KOPT-K1 (cell line): ENCODE results near the gene MYOCD.

Experiments
- H3K27ac ChIP-seq: fragments of 200-600 bp; sonication (generic); 2 replicates; pipeline ENCODE4 v1.5.1; 2016; ENCODE audit warnings: antibody characterized with exemption, mild to moderate bottlenecking, low read depth, low read length; ENCODE audit not compliant: poor library complexity, severe bottlenecking
- H3K36me3 ChIP-seq: fragments of 200-600 bp; sonication (generic); 2 replicates; pipeline ENCODE4 v1.5.1; 2017; ENCODE audit warnings: antibody characterized with exemption, mild to moderate bottlenecking, low read length, moderate library complexity; ENCODE audit not compliant: insufficient read depth
- H3K9me3 ChIP-seq: fragments of 200-600 bp; sonication (generic); 2 replicates; pipeline ENCODE4 v1.5.1; 2017; ENCODE audit warnings: antibody characterized with exemption, low read length, mild to moderate bottlenecking; ENCODE audit not compliant: insufficient read depth, poor library complexity, severe bottlenecking

MYOCD gene

DNA sequence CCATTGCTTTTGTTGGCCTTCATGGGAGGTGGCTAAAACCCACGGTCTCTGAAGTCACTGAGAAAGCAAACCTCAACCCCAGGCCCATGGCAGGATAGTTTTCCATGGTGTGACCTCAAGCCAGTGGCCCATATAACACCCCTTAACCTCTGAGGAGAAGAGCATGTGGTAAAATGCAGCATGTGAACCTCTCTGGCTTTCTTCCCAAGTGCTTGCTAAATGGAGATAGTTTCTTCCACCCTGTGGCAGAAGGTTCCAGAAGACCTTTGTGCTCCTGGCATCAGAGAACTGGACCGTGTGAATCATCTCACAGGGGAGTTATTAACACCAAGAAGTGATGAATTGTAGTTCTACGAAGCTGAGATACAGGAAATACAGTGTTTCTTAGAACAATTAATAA lies 47.3 kb downstream of the MYOCD start:
- Histone ChIP-seq H3K9me3 (no peaks in the 10 kb centered on the region), H3K36me3 (no peaks in the 10 kb centered on the region), H3K27ac (no peak overlapping the region)

GRCh38 chr17:12719948-12720347 lies 54.3 kb downstream of the MYOCD start:
- Histone ChIP-seq H3K36me3 (no peaks in the 10 kb centered on the region), H3K27ac (no peak overlapping the region), H3K9me3 (no peaks in the 10 kb centered on the region)

GRCh38 chr17:12721581-12721980 lies 55.9 kb downstream of the MYOCD start:
- H3K27ac ChIP-seq = no peak overlapping the region
- H3K9me3 ChIP-seq = no peaks in the 10 kb centered on the region
- no peaks in the 10 kb centered on the region for H3K36me3 ChIP-seq

DNA sequence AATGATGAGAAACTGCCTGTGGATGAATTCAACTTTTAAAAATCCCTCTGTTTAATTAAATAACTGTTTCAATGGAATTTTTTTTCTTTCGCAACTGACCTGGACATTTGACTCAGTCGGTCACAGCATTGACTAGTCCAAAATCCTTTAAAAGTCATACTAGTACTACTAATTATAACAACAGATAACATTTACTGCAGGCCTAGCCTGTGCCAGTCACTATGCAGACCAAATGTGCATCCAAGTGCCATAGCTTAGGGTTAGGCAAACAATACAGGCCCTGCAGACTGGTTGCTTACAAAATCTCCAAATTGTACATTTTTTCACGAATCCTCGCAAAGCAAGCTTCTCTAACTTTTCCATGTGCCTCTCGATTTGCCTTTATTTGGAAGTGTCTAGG lies 56.6 kb downstream of the MYOCD start:
- Histone ChIP-seq H3K9me3 (no peaks in the 10 kb centered on the region), H3K27ac (no peak overlapping the region), H3K36me3 (no peaks in the 10 kb centered on the region)

DNA sequence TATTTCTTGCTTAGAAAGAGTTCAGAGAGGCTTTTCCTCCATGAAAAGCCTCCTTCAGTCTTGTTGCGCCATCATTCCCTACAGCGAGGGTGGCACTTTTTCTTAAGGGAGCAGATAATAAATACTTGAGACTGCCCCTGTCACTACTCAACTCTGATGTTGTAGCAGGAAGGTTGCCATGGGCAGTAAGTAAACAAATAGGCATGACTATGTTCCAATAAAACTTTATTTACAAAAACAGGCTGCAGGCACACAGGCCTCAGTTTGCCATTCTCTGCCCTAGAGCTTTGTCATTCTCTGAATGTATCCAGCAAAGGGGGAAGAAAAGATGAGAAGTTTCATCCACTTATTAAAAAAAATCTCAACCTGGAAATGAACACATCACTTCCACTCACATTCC lies 60.4 kb downstream of the MYOCD start:
- no peak overlapping the region for H3K27ac ChIP-seq
- H3K9me3 ChIP-seq = no peaks in the 10 kb centered on the region

GRCh38 chr17:12727076-12727760 lies 61.5 kb downstream of the MYOCD start:
- no peak overlapping the region for H3K27ac ChIP-seq
- no peaks in the 10 kb centered on the region for H3K36me3 ChIP-seq
- no peaks in the 10 kb centered on the region for H3K9me3 ChIP-seq

More for the DNA sequence above, 60.4 kb downstream of the MYOCD start:
- no peaks in the 10 kb centered on the region for H3K36me3 ChIP-seq

DNA sequence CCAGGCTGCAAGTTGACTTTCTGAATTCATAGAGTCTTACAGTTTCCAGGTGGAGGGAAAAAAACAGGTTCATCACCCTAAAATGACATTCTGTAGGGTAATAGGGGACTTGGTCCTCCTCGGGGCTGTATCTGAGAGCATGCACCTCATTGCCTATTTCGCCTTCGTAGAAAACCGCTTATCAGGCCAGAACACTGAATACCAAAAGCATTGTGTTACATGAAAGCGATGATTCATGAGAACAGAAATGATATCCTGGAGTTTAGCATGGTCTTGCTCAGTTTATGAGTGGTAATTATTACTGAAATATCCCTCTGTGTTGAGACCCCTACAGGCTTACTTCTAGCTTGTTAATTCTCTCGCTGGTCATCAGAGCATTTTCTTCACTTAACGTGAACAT lies 62.2 kb downstream of the MYOCD start:
- no peak overlapping the region for H3K27ac ChIP-seq
- H3K9me3 ChIP-seq = no peaks in the 10 kb centered on the region
- no peaks in the 10 kb centered on the region for H3K36me3 ChIP-seq

DNA sequence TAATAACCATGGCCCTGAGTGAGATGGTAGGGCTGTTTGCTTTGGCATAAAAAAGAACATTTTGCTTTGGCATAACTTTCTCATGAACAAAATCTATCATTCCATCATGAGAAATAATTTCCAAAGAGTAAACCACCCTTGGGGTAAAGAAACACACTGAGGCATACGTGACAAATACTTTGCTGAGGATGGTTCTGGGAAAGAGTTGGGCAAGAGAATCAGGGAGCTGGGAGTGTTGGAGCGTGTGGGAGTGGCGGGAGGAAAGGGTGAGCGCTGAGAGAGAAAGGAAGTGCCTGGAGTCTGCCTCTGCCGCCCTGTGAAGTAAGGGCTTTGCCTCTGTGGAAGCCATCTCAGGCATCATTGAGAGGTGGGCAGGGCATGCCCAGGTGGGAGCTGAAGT lies 63.4 kb downstream of the MYOCD start:
- Histone ChIP-seq H3K9me3 (no peaks in the 10 kb centered on the region), H3K27ac (no peak overlapping the region), H3K36me3 (no peaks in the 10 kb centered on the region)

DNA sequence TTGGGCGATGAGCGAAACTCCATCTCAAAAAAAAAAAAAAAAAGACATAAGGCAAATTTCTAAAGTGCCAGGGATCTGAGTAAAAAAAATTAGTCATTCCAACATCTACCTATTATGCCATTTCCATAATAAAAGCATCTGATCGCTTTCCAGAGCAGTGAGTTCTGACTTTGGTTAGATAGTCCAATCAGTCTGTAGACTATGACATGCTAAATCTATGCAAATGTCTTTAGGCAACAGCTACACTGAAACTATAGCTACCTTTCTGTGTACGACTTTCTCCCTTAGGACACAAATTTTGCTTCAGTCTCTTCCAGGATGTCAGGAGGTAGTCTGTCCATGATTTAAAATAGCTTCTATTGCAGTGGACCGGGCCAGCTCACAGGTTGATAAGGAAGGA lies 64.7 kb downstream of the MYOCD start:
- H3K27ac ChIP-seq = no peak overlapping the region
- no peaks in the 10 kb centered on the region for H3K9me3 ChIP-seq
- H3K36me3 ChIP-seq = no peaks in the 10 kb centered on the region

DNA sequence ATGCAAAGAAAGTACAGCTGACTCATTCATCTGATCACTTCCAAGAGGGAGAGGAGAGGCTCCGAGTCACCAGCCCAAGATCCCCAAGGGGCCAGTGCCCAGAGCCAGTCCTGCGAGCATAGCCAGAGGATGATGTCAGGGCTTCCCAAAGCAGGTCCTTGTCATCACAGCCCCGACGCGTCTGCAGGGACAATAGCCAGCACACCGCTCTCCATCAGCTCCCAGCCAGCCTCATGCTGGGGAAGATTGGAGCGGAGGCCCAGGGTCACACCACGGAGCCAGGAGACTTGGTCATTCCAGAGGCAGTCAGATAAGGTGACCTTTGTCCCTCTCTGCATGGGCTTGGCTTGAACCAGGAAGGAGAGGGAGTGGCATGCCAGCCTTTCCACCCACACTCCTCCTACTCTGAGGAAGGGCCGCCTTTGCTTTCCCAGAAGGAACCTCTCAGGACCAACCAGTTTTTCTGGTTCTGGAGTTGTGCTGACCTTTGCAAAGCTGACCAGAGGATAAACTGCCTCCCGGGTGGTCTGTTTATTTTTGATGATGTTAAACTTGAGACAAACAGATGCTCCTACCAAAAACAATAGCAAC lies 65.3 kb downstream of the MYOCD start:
- no peaks in the 10 kb centered on the region for H3K9me3 ChIP-seq
- H3K27ac ChIP-seq = no peak overlapping the region
- H3K36me3 ChIP-seq = no peaks in the 10 kb centered on the region

DNA sequence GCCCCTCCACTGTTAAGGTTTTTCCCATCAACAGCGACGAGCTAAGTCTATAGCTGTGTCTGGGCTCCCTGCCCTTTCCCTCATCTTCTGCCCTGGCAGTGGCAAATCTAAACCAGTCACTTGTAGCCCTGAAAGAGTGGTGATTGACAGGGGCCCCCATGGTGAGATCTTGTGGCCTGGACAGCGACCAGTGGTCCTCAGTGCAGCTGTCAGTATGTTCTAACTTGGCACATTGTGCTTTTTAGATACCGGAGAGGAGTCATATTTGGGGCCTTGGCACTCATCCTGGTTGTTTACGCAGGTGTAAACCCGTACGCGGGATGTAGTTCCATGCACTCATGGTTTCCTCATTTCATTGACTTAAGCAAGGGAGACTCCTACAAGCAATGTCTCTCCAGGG lies 66.1 kb downstream of the MYOCD start:
- H3K27ac ChIP-seq = no peak overlapping the region
- no peaks in the 10 kb centered on the region for H3K9me3 ChIP-seq
- no peaks in the 10 kb centered on the region for H3K36me3 ChIP-seq

DNA sequence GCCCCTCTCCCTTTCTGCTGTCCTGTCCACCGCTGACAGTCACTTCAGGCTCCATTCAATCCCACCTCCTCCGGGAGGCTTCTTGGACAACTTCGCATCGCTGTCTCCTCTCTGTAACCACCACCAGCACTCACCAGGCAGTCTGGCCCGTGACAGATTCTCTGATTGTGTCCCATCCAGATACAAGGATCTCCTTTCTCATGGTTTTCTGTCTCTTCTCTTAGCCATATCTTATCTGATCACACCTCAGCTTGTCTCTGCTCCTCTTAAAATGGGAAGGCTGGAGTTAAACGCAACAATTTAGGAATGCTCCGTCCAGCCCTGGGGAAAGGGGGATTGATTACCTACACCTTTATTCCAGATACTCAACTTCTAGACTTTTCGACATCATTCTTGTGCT lies 66.7 kb downstream of the MYOCD start:
- no peaks in the 10 kb centered on the region for H3K9me3 ChIP-seq
- no peak overlapping the region for H3K27ac ChIP-seq
- no peaks in the 10 kb centered on the region for H3K36me3 ChIP-seq

DNA sequence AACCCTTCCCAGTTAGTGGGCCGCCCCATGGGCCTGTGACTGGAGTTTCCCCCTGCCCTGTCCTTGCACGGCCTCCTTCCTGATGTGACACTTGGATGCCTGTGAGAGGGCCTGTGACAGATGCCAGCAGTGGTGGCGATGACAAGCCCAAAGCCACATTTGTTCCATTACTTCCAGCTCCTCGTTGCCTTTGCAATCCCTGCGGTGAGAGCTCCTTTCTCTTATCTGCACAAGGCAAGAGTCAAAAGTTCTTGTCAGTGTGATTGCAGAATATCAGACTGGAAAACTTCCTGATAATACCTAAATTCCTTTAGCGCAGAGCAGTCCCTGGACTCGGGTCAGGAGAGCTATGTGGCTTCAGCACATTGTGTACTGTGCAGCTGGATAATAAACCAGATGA lies 69.2 kb downstream of the MYOCD start:
- Histone ChIP-seq H3K27ac (no peak overlapping the region), H3K36me3 (no peaks in the 10 kb centered on the region), H3K9me3 (no peaks in the 10 kb centered on the region)

GRCh38 chr17:12735517-12735916 lies 69.8 kb downstream of the MYOCD start:
- H3K9me3 ChIP-seq = no peaks in the 10 kb centered on the region
- no peaks in the 10 kb centered on the region for H3K36me3 ChIP-seq

GRCh38 chr17:12736526-12736925 lies 70.8 kb downstream of the MYOCD start:
- Histone ChIP-seq H3K27ac (no peak overlapping the region), H3K9me3 (no peaks in the 10 kb centered on the region), H3K36me3 (no peaks in the 10 kb centered on the region)

More at GRCh38 chr17:12735517-12735916, 69.8 kb downstream of the MYOCD start:
- no peak overlapping the region for H3K27ac ChIP-seq

DNA sequence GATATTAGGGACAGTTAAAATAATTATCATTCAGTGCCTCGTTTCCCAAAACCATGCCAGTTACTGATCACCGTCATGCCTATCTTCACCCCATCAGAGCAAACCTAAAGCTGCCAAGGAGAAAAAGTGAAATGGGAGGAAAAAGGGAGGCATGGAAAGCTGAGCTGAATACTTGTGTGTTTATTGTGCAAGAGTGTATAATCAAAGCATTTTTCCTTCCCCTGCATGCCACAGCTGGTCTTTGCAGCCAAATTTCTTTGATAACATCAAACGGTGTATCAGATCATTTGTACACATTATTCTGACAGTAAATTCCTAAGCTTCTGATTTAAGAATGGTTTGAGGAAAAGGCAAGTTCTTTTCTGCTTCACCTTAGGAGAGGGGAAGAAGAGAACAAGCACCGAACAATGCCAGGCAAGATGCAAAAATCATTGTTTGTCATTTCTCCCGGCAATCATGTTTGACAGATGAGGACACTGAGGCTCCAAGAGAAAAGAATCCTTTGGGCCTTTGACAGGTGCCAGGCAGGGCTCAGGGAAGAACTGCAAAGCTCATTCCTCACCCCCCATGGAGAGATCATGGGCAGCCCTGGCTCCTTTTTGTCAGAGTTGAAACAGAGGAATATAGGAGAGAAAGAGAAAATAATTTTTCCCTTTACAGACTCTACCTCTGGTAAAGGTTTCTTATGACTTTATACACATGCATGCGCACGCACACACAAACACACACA lies 72.2 kb downstream of the MYOCD start:
- H3K9me3 ChIP-seq = no peaks in the 10 kb centered on the region
- H3K36me3 ChIP-seq = no peaks in the 10 kb centered on the region
- no peak overlapping the region for H3K27ac ChIP-seq
